Panc1 (cell line): ENCODE measurements around the gene HEATR9. TPM values are rescaled to one million over a fixed set of nuclear protein-coding genes. Genes with fewer than 3 reads are reported as not detected.

ENCODE experiments used
- ATAC-seq: fragments of 200-7000 bp; cut with Tn5 transposase; 2 replicates; pipeline ENCODE4 v1.9.1; 2020; ENCODE audit warnings: mild to moderate bottlenecking, moderate library complexity
- BruUV-seq: library from RNA; stranded (reverse); fragments of 400-500 nt; replicated peaks from 2 replicates; lab custom pipeline; 2021; lab: Mats Ljungman, UMichigan
- CTCF ChIA-PET: fragments of 300-600 bp; sonication (Branson Sonifier 250); formaldehyde crosslinking; loops from one replicate; lab custom pipeline; 2022; ENCODE audit warnings: antibody characterized with exemption; lab: Charles Lee
- POLR2A ChIA-PET: fragments of 300-600 bp; sonication (Branson Sonifier 250); formaldehyde crosslinking; loops from one replicate; lab custom pipeline; 2022; ENCODE audit warnings: antibody characterized with exemption; lab: Charles Lee
- DNase-seq: peaks from one replicate; pipeline ENCODE4 v3.0.0-alpha.2; 2010; ENCODE audit warnings: low read depth, low spot score
- H3K27ac ChIP-seq: 2 replicates; pipeline ENCODE4 v1.5.1; 2011; ENCODE audit warnings: mild to moderate bottlenecking, low read length, inconsistent platforms
- H3K27me3 ChIP-seq: fragments of 200-500 bp; sonication (Bioruptor generic); 2 replicates; pipeline ENCODE4 v1.6.0; 2014; ENCODE audit warnings: low read length, inconsistent platforms; ENCODE audit not compliant: control insufficient read depth, insufficient read depth
- H3K36me3 ChIP-seq: fragments of 200-500 bp; sonication (Bioruptor generic); 2 replicates; pipeline ENCODE4 v1.5.1; 2014; ENCODE audit warnings: inconsistent platforms, mild to moderate bottlenecking, low read length, moderate library complexity; ENCODE audit not compliant: control insufficient read depth, insufficient read depth
- H3K4me1 ChIP-seq: 2 replicates; pipeline ENCODE4 v1.5.1; 2011; ENCODE audit warnings: inconsistent platforms, mild to moderate bottlenecking, low read length, moderate library complexity; ENCODE audit not compliant: control insufficient read depth, insufficient read depth
- H3K4me3 ChIP-seq, 2 experiments: 2 replicates each; pipeline ENCODE4 v1.5.1; 2011 to 2012; ENCODE audit warnings: low read depth in 2 of 2, low read length in 2 of 2, mild to moderate bottlenecking in 2 of 2, inconsistent platforms in 1 of 2, moderate library complexity in 1 of 2
- H3K9me3 ChIP-seq: fragments of 200-500 bp; sonication (Bioruptor generic); 2 replicates; pipeline ENCODE4 v1.5.1; 2014; ENCODE audit warnings: low read depth, mild to moderate bottlenecking, inconsistent platforms, low read length, moderate library complexity; ENCODE audit not compliant: control insufficient read depth, insufficient read depth
- CTCF ChIP-seq: fragments of 450-650 bp; IDR thresholded peaks from 2 replicates; pipeline ENCODE4 v1.5.1; 2017; ENCODE audit warnings: mild to moderate bottlenecking
- POLR2AphosphoS5 ChIP-seq: IDR thresholded peaks from 2 replicates; pipeline ENCODE4 v1.6.1; 2012; ENCODE audit warnings: mild to moderate bottlenecking, low read depth, low read length, moderate library complexity
- REST ChIP-seq, 2 experiments: IDR thresholded peaks; 2 replicates each; pipeline ENCODE4 v1.6.1; 2011 to 2012; ENCODE audit warnings: low read depth in 2 of 2, control low read depth in 1 of 2, low read length in 1 of 2, mild to moderate bottlenecking in 1 of 2, moderate library complexity in 1 of 2; ENCODE audit not compliant: insufficient read depth in 1 of 2
- SIN3A ChIP-seq: IDR thresholded peaks from 2 replicates; pipeline ENCODE4 v1.6.1; 2012; ENCODE audit warnings: low read depth, mild to moderate bottlenecking, low read length, moderate library complexity, borderline replicate concordance; ENCODE audit not compliant: insufficient read depth
- TCF7L2 ChIP-seq: IDR thresholded peaks from 2 replicates; pipeline ENCODE4 v1.6.1; 2011; ENCODE audit warnings: mild to moderate bottlenecking, low read depth, low read length, inconsistent platforms
- in situ Hi-C: cut with HindIII; loops from 2 replicates; pipeline ENCODE4 v1.10.0; 2016; ENCODE audit warnings: low sequenced_read_pairs, low pct_unique_long_range_greater_than_20kb
- intact Hi-C: fragments of 100-400 bp; cut with micrococcal nuclease; formaldehyde crosslinking; loops from one replicate; pipeline ENCODE4 v1.10.0; 2022; ENCODE audit not compliant: unreplicated experiment
- total RNA-seq: library from RNA; stranded (reverse); gene quantifications from one replicate; pipeline ENCODE4 v1.2.1, GENCODE V29; 2021; ENCODE audit not compliant: unreplicated experiment

HEATR9 gene
- total RNA-seq, 1 experiment from 2014 or later: not detected

GRCh38 chr17:35879773-35880654 lies 11.3 kb upstream of the HEATR9 start, which contains the start of gene CCL5:
Gene CCL5, minus strand, starts transcription at chr17:35880360.
- ATAC-seq (peak; percentile 44), DNase-seq (no peak)
- H3K4me1 ChIP-seq: no peaks in the 10 kb centered on the region
- H3K27me3 ChIP-seq: no peaks in the 10 kb centered on the region
- H3K27ac ChIP-seq: no peak within 1 kb of the TSS
- in situ Hi-C loops: no loop called here
- intact Hi-C loops: no loop called here
- H3K4me3 ChIP-seq: no peak within 1 kb of the TSS
- no peaks in the 10 kb centered on the region for H3K36me3 ChIP-seq
- no peak for TF ChIP-seq TCF7L2
- no peak for TF ChIP-seq SIN3A
- no peak for TF ChIP-seq POLR2AphosphoS5
- no peak for TF ChIP-seq REST (IDR thresholded peaks at IDR 0.05; ENCODE audit: insufficient read depth in 1 of 2, low read depth in 2 of 2, low read length in 1 of 2)
- TF ChIP-seq CTCF: no peak
- H3K9me3 ChIP-seq: no peaks in the 10 kb centered on the region
- CTCF ChIA-PET: no interaction called here
- BruUV-seq: no TSS peak
- POLR2A ChIA-PET: no interaction called here

DNA sequence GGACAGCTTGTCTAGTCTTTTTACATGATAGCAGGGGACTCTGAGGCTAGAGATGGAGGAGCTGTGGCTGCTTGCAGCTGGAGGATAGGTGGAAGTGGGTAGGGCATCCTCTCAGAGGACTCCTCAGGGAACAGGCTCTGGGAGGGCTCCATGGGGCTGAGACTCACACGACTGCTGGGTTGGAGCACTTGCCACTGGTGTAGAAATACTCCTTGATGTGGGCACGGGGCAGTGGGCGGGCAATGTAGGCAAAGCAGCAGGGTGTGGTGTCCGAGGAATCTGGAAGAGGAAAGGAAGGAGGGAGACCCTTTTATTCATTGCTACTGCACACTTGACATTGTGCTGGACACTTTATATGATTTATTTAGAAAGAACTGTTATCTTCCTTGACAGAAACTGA lies 9.7 kb upstream of the HEATR9 start:
- no peaks in the 10 kb centered on the region for H3K9me3 ChIP-seq
- intact Hi-C loops (no loop called here), in situ Hi-C loops (no loop called here)
- no peaks in the 10 kb centered on the region for H3K4me1 ChIP-seq
- no TSS peak for BruUV-seq
- no peak overlapping the region for H3K4me3 ChIP-seq
- TF ChIP-seq REST (IDR thresholded peaks at IDR 0.05; ENCODE audit: insufficient read depth in 1 of 2, low read depth in 2 of 2, low read length in 1 of 2) (no peak), POLR2AphosphoS5 (no peak), CTCF (no peak), TCF7L2 (no peak), SIN3A (no peak)
- POLR2A ChIA-PET: no interaction called here
- no peaks in the 10 kb centered on the region for H3K36me3 ChIP-seq
- no peak overlapping the region for H3K27ac ChIP-seq
- no peaks in the 10 kb centered on the region for H3K27me3 ChIP-seq
- CTCF ChIA-PET: no interaction called here
- DNase-seq (no peak), ATAC-seq (no peak)
